GM18508 (cell line): ENCODE data around the gene CYP4V2.

Experiments used
- ATAC-seq: cut with Tn5 transposase; IDR thresholded peaks from one replicate; pipeline ENCODE4 v1.9.1; 2021; ENCODE audit warnings: moderate number of reproducible peaks; ENCODE audit not compliant: insufficient read depth, unreplicated experiment

Gene CYP4V2

DNA sequence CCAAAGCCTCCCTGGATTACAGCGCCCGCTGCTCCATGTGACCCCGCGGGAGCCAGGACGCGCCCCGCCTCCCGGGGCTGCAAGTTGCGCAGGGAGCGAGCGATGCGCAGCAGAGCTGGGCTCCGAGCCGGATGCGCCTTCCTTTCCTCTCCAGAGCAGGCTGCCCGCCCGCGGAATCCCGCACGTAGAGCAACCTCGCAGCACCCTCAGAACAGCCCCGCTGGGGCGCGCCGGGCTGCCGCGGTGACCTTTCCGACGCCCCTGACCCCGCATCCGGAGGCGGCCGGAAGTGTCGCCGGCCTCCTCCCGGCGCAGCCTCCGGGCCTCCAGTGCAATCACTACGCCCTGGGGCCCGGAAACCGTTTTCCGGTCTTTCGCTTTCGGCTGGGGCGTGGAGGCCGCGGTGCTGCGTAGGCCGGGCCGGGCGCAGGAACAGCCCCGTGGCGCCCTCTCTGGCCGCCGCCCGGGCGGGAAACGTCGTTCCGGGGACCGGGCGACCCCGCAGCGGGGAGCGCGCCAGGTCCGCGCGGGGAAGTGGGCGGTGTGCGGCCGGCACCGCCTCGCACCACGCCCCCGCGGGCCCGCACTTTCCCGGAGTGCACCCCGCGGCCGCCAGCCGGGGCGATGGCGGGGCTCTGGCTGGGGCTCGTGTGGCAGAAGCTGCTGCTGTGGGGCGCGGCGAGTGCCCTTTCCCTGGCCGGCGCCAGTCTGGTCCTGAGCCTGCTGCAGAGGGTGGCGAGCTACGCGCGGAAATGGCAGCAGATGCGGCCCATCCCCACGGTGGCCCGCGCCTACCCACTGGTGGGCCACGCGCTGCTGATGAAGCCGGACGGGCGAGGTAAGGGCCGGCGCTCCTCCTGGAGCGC, at the start of gene CYP4V2:
TSS of gene CYP4V2 (plus strand) at position 368 of the 866 bp plus-strand sequence. CDS start at position 625, 257 bp downstream.
- peak; percentile 75 for ATAC-seq

DNA sequence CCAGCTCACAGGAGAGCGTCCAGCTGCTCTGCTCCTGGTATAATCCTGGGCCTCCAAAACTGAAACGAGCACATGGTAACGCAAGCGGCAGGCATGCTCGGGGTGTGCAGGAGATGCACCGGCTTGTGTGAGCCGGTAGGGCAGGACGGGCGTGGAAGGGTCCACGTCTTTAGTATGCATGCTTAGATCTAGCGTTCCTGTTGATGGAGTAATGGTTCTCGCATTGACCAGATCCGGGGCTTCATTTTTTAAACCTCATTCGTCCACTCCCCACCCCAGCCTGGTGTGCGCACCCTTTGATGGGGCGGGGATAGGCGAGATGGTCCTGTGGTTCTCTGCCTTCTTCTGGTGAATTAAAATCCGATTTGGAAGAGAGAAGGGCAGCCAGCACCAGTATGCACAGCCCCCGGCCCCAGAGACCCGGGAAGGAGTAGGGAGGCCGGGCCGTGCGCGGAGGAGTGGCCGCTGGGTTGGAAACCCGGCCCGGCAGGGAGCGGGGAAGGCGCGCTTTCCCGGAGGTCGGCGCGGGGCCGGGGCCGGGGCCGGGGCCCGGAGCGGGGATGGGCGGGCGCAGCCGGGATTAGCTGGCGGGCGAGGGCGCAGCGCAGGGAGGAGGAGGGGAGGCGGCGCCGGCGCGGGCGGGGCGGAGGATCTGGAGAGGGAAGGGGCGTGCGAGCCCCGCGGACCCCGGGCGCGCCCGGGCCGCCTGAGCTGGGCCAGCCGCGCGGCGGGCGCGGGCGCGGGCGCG, 47.0 kb upstream of the CYP4V2 start:
- no peak for ATAC-seq

- ATAC-seq: no peak
Measured at GRCh38 chr4:186144946-186145569, 46.3 kb upstream of the CYP4V2 start.

DNA sequence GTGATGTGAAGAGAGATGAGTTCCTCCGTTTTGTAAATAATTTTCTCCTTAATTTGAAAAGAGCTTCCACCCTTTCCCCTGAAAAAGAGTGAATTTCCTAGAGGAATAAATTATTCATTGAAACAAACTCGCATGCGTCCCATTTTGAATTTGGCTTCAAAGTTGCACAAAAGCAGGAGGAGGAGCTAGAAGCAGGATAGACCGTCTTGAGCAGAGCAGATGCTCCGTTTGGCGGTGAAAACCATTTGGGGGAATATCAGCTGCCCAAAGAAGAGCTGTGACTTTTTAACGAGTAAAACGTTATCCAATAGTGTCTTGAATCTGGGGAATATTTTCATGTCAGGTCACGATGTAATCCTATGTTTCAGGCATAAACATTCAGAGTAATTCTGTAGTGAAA, 44.9 kb upstream of the CYP4V2 start:
- ATAC-seq: no peak

DNA sequence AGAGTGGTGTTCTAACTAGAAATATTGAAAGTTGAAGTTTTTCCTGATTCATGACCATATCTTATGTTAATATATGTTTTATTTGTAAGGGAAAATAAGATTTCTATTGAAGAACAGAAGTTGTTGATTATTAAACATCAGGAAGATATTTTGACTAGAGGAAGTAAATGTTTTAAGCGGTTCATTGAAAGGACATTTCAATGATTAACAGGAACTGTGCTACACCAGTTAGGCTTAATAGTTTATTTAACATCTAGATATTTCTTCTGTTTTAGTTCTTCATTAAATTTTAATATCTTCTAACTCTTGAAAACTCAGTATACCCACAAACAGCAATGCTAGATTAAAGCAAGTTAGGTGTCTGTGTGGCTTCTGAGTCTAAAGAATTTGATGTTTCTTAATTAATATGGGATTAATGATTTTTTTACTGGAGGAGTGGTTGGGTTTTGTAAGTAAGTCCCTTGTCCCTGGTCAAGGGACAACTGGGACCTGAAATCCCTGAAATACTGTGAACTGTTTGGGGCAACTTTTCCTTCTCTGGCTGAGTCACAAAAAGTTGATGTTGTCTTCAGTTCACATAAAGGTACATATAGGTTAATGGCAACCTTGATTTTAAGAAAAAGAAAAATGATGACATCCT, 42.9 kb upstream of the CYP4V2 start:
- ATAC-seq: no peak

GRCh38 chr4:186149872-186150271, 41.5 kb upstream of the CYP4V2 start:
- no peak for ATAC-seq

DNA sequence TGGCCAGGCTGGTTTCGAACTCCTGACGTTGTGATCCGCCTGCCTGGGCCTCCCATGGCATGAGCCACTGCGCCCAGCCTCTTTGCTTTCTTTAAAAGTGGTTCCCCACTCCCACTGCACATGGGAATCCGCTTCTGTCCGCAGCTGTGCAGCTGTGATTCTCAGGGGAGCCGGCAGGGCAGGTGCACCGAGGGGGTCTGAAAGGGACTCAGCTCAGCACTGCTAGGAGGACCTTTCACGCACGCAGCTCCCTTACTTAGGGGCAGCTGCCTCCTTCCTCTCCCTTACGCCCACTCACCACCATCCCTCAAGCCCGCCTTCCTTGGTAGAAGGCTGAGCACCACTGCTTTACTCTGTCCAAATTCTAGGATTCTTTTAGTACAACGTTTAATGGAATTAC, 40.4 kb upstream of the CYP4V2 start:
- ATAC-seq: no peak

GRCh38 chr4:186151499-186151898, 39.9 kb upstream of the CYP4V2 start:
- ATAC-seq: no peak

DNA sequence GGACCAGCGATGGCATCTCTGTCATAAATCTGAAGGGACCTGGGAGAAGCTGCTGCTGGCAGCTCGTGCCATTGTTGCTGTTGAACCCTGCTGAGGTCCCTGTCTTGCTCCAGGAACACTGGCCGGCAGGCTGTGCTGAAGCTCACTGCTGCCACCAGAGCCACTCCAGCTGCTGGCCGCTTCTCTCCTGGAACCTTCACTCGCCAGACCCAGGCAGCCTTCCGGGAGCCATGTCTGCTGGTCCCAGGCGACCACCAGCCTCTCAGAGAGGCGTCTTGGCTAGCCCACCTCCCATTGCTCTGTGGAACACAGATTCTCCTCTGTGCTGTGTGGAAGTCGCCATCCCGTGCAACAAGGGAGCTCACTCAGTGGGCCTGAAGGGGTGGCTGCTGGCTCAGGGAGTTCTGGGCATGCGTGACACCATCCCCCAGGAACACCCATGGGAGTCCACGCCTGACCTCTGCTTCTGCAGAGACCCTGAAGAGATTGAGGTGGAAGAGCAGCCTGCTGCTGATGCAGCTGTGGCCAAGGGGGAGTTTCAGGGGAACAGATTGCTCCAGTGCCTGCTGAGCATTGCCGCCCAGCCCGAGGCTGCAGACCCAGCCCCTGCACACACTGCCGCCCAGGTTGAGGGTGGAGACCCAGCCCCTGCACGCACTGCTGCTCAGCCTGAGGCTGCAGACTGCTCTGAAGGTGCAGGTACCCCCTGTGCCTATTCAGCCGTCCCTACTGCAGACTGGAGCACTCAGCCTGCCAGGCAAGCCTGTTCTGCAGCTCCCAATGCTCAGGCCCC, 33.1 kb upstream of the CYP4V2 start:
- ATAC-seq: no peak

- no peak for ATAC-seq
Measured at GRCh38 chr4:186158966-186159365, 32.4 kb upstream of the CYP4V2 start.

GRCh38 chr4:186159613-186160012, 31.8 kb upstream of the CYP4V2 start:
- ATAC-seq: no peak

DNA sequence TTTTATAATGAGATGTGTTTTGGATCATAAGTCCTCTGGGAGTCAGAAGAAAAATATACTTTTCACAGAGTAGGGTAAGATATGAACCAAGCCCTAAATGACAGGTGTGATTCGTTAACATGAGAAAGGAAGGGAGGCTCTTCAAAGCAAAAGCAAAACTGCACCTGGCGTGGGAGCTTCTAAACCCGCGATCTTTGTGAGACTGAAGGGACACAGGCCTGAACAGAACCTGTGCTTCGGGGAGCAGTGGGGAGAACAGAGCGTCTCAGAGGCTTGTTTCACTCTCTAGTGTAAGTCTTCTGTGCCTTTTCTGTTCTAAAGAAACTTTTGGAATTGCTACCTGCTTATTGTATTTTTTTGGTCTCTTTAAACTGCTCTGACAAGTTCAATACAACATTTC, 30.2 kb upstream of the CYP4V2 start:
- peak; percentile 85 for ATAC-seq

GRCh38 chr4:186166852-186167512, 24.4 kb upstream of the CYP4V2 start:
- ATAC-seq: no peak

DNA sequence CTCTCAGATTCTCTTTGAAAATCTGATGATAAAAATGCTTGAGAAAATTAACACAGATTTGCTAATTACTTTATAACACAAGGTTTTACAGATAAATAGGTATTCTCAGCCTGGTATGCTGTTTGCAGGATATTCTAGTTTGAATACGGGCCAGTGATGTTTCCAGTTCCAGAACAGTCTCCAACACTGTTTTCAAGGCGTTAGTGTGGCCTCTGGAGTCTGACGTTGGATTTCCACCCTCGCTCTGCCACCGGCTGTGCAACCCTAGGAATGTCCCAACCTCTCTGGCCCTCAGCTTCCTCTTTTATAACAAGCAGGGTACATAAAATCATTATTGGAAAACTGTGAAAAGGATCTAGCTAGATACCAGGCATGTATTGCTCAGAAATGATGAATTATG, 23.8 kb upstream of the CYP4V2 start:
- no peak for ATAC-seq

DNA sequence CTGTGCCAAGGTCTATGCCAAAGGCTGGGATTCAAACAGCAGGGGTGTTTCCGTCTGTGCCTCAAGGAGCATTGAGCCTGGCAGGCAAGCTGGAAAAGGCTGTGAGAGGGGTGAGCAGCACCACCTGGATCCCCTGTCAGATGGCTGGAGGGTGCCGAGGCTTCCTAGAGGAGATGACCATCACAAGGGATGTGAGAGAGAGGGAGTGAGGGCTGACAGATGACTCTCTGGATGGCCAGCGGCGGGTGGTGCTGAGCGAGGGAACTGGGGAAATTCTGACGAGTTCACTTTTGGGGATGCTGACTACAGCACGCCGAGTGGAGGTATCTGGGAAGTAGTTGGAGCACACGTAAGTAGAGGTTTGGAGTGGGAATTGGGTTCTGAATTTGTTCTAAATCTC, 22.6 kb upstream of the CYP4V2 start:
- ATAC-seq: no peak

GRCh38 chr4:186169333-186169944, 21.9 kb upstream of the CYP4V2 start:
- no peak for ATAC-seq

- no peak for ATAC-seq
Measured at GRCh38 chr4:186169945-186170802, 21.2 kb upstream of the CYP4V2 start.

DNA sequence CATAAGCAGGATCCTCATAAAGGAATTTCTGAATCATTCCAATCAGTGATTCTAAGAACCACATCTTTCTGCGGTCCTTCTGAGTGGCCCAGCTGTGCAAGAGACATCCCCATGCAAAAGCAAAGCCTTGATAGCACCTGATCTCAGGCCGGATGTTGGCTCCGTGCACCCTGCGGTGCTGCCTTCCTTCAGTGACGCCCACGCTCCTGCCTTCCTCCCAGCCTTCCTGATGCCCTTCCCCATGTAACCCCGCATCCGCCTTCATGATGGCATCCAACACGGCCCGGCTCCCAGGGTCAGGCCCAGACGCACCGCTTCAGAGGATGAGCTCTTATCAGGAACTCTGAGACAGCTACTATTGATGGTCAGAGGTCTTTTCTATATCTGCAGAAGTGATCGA, 20.4 kb upstream of the CYP4V2 start:
- no peak for ATAC-seq
